OCI-LY1 (cell line): Measurements from ENCODE around the gene DNAJB12.
A peak's percentile ranks its signal among the peaks of the same experiment; 100 is the strongest.
"Not testable (repeated sequence)": the region's sequence is repeated elsewhere in the genome, so short reads cannot be mapped to it uniquely, and the experiment has no call there.

Experiments
- H2AFZ ChIP-seq: fragments of 200-600 bp; sonication (generic), shearing (Covaris generic); 2 replicates; pipeline ENCODE4 v1.6.0; 2014; ENCODE audit warnings: antibody characterized with exemption, mild to moderate bottlenecking, low read length
- H3F3A ChIP-seq: fragments of 200-600 bp; sonication (generic), shearing (Covaris generic); 2 replicates; pipeline ENCODE4 v1.6.0; 2014; ENCODE audit warnings: mild to moderate bottlenecking, antibody characterized with exemption, low read length, moderate library complexity; ENCODE audit not compliant: insufficient read depth
- H3K27ac ChIP-seq: fragments of 200-600 bp; sonication (generic); 2 replicates; pipeline ENCODE4 v1.5.1; 2014; ENCODE audit warnings: low read length, mixed run types, mild to moderate bottlenecking, low read depth; ENCODE audit not compliant: poor library complexity, severe bottlenecking
- H3K27me3 ChIP-seq: fragments of 200-600 bp; sonication (generic); 2 replicates; pipeline ENCODE4 v1.6.0; 2014; ENCODE audit warnings: antibody characterized with exemption, mild to moderate bottlenecking, low read length, moderate library complexity; ENCODE audit not compliant: insufficient read depth
- H3K36me3 ChIP-seq: fragments of 200-600 bp; sonication (generic); 2 replicates; pipeline ENCODE4 v1.6.1; 2014; ENCODE audit warnings: mild to moderate bottlenecking, antibody characterized with exemption, low read length, moderate library complexity, mixed read lengths; ENCODE audit not compliant: insufficient read depth
- H3K4me1 ChIP-seq: fragments of 200-600 bp; sonication (generic); 2 replicates; pipeline ENCODE4 v1.5.1; 2014; ENCODE audit warnings: mild to moderate bottlenecking, low read length, moderate library complexity; ENCODE audit not compliant: insufficient read depth, severe bottlenecking
- H3K4me2 ChIP-seq: fragments of 200-600 bp; sonication (generic), shearing (Covaris generic); 2 replicates; pipeline ENCODE4 v1.6.1; 2014; ENCODE audit warnings: low read length
- H3K4me3 ChIP-seq: fragments of 200-600 bp; sonication (generic); 2 replicates; pipeline ENCODE4 v1.5.1; 2014; ENCODE audit warnings: low read length, low read depth, mild to moderate bottlenecking, mixed read lengths; ENCODE audit not compliant: poor library complexity, severe bottlenecking
- H3K79me2 ChIP-seq: fragments of 200-600 bp; shearing (Covaris generic); 2 replicates; pipeline ENCODE4 v1.6.1; 2016; ENCODE audit warnings: mixed run types, low read length, mixed read lengths; ENCODE audit not compliant: insufficient read depth
- H3K9ac ChIP-seq: fragments of 200-600 bp; sonication (generic), shearing (Covaris generic); 2 replicates; pipeline ENCODE4 v1.6.1; 2014; ENCODE audit warnings: mild to moderate bottlenecking, low read length, mixed read lengths
- H3K9me2 ChIP-seq: fragments of 200-600 bp; sonication (generic), shearing (Covaris generic); 2 replicates; pipeline ENCODE4 v1.6.1; 2014; ENCODE audit warnings: low read depth, mild to moderate bottlenecking, low read length, mixed read lengths
- H3K9me3 ChIP-seq: fragments of 200-600 bp; shearing (Covaris generic); 2 replicates; pipeline ENCODE4 v1.6.1; 2014; ENCODE audit warnings: low read length, mixed read lengths
- H4K20me1 ChIP-seq: fragments of 200-600 bp; sonication (generic), shearing (Covaris generic); 2 replicates; pipeline ENCODE4 v1.6.0; 2016; ENCODE audit warnings: mild to moderate bottlenecking, low read length; ENCODE audit not compliant: insufficient read depth
- CTCF ChIP-seq: fragments of 200-600 bp; sonication (generic), shearing (Covaris generic); IDR thresholded peaks from 2 replicates; pipeline ENCODE4 v1.5.1; 2017; ENCODE audit warnings: mild to moderate bottlenecking, antibody characterized with exemption, low read length, moderate library complexity, mixed read lengths
- EZH2 ChIP-seq: fragments of 200-600 bp; sonication (generic), shearing (Covaris generic); IDR thresholded peaks from 2 replicates; pipeline ENCODE4 v1.8.0; 2017; ENCODE audit warnings: borderline replicate concordance, mixed run types, mild to moderate bottlenecking, antibody characterized with exemption, low read length, moderate library complexity, mixed read lengths

The DNAJB12 gene

GRCh38 chr10:72348282-72348681 lies 6.4 kb downstream of the DNAJB12 start:
- Histone ChIP-seq H2AFZ (no peak overlapping the region), H3K27ac (no peak overlapping the region), H3K36me3 (no peaks in the 10 kb centered on the region; the same call in 1 of the 2 replicates), H3K9me2 (no peaks in the 10 kb centered on the region), H3K4me2 (no peak overlapping the region), H3K4me1 (peaks cover 14% of the 10 kb centered on the region), H3F3A (no peaks in the 10 kb centered on the region), H3K9ac (no peak overlapping the region), H4K20me1 (no peaks in the 10 kb centered on the region), H3K4me3 (no peak overlapping the region), H3K27me3 (no peaks in the 10 kb centered on the region), H3K79me2 (peaks cover 10% of the 10 kb centered on the region), H3K9me3 (no peaks in the 10 kb centered on the region)
- TF ChIP-seq CTCF = no peak
- no peak for TF ChIP-seq EZH2

- H3K9me3 ChIP-seq, H3K36me3 ChIP-seq, H3K27me3 ChIP-seq, H3K4me1 ChIP-seq, H3K9ac ChIP-seq, H3K79me2 ChIP-seq, H3K4me3 ChIP-seq, H3K4me2 ChIP-seq, H2AFZ ChIP-seq, H3K9me2 ChIP-seq, H4K20me1 ChIP-seq, H3K27ac ChIP-seq, H3F3A ChIP-seq: not testable (repeated sequence)
These were observed 8.6 kb downstream of the DNAJB12 start for GRCh38 chr10:72346117-72346516.

- Histone ChIP-seq H3K4me2 (peak overlapping the region; percentile 23; the same call in 1 of the 2 replicates), H3K4me3 (no peak overlapping the region), H2AFZ (no peak overlapping the region), H3K36me3 (peaks cover 4% of the 10 kb centered on the region; the same call in 1 of the 2 replicates), H3K9me2 (no peaks in the 10 kb centered on the region), H3K27me3 (no peaks in the 10 kb centered on the region), H4K20me1 (no peaks in the 10 kb centered on the region), H3K9me3 (no peaks in the 10 kb centered on the region), H3K79me2 (no peaks in the 10 kb centered on the region), H3K27ac (peak overlapping the region; percentile 54), H3K4me1 (peaks cover 8% of the 10 kb centered on the region), H3K9ac (no peak overlapping the region; the same call in 1 of the 2 replicates), H3F3A (no peaks in the 10 kb centered on the region)
- TF ChIP-seq EZH2 (no peak), CTCF (no peak)
These were observed 9.8 kb downstream of the DNAJB12 start for GRCh38 chr10:72344932-72345331.

GRCh38 chr10:72342911-72343310 lies 11.8 kb downstream of the DNAJB12 start:
- Histone ChIP-seq H3K79me2 (no peaks in the 10 kb centered on the region), H3K9me3 (no peaks in the 10 kb centered on the region), H3K36me3 (peaks cover 9% of the 10 kb centered on the region; the same call in 1 of the 2 replicates), H3K4me1 (peaks cover 8% of the 10 kb centered on the region), H3K27me3 (no peaks in the 10 kb centered on the region), H3F3A (no peaks in the 10 kb centered on the region), H3K9ac (no peak overlapping the region), H3K9me2 (no peaks in the 10 kb centered on the region), H2AFZ (no peak overlapping the region), H4K20me1 (no peaks in the 10 kb centered on the region), H3K4me3 (no peak overlapping the region), H3K27ac (no peak overlapping the region), H3K4me2 (no peak overlapping the region)
- no peak for TF ChIP-seq CTCF
- no peak for TF ChIP-seq EZH2
